GM23338 (cell line): ENCODE measurements around the gene DMRTB1. TPM values are rescaled to one million over a fixed set of nuclear protein-coding genes. Genes with fewer than 3 reads are reported as not detected.

Experiments
- ATAC-seq: fragments of 200-7000 bp; cut with Tn5 transposase; 3 replicates; pipeline ENCODE4 v1.9.1; 2020
- DNase-seq: peaks from one replicate; pipeline ENCODE4 v3.0.0-alpha.2; 2015; ENCODE audit warnings: low spot score
- H2AFZ ChIP-seq: fragments of 200-600 bp; sonication (generic); 2 replicates; pipeline ENCODE4 v1.8.0; 2016; ENCODE audit warnings: antibody characterized with exemption, mild to moderate bottlenecking, moderate library complexity
- H3F3A ChIP-seq: fragments of 200-600 bp; sonication (generic); replicated peaks from 2 replicates; pipeline ENCODE4 v1.8.0; 2017; ENCODE audit warnings: antibody characterized with exemption, mixed run types, low read depth
- H3K27ac ChIP-seq: fragments of 200-600 bp; sonication (generic); 2 replicates; pipeline ENCODE4 v1.6.1; 2016; ENCODE audit warnings: low read depth
- H3K27me3 ChIP-seq: fragments of 200-600 bp; sonication (generic); 2 replicates; pipeline ENCODE4 v1.8.0; 2016; ENCODE audit warnings: mild to moderate bottlenecking, mixed run types, moderate library complexity; ENCODE audit not compliant: insufficient read depth
- H3K36me3 ChIP-seq: fragments of 200-600 bp; sonication (generic); 2 replicates; pipeline ENCODE4 v1.8.0; 2016; ENCODE audit warnings: mild to moderate bottlenecking; ENCODE audit not compliant: insufficient read depth
- H3K4me1 ChIP-seq: fragments of 200-600 bp; sonication (generic); 2 replicates; pipeline ENCODE4 v1.8.0; 2016; ENCODE audit warnings: mild to moderate bottlenecking, moderate library complexity; ENCODE audit not compliant: insufficient read depth
- H3K4me2 ChIP-seq: fragments of 200-600 bp; sonication (generic); 2 replicates; pipeline ENCODE4 v1.7.1; 2017; ENCODE audit warnings: mixed run types
- H3K4me3 ChIP-seq: fragments of 200-600 bp; sonication (generic); 2 replicates; pipeline ENCODE4 v1.6.1; 2016; ENCODE audit warnings: mixed run types
- H3K79me2 ChIP-seq: fragments of 200-600 bp; sonication (generic); replicated peaks from 2 replicates; pipeline ENCODE4 v1.8.0; 2017; ENCODE audit warnings: mild to moderate bottlenecking; ENCODE audit not compliant: insufficient read depth
- H3K9me2 ChIP-seq: fragments of 200-600 bp; sonication (generic); 2 replicates; pipeline ENCODE4 v1.8.0; 2017; ENCODE audit not compliant: insufficient read depth
- H4K20me1 ChIP-seq: fragments of 200-600 bp; sonication (generic); replicated peaks from 2 replicates; pipeline ENCODE4 v1.8.0; 2017; ENCODE audit warnings: mild to moderate bottlenecking; ENCODE audit not compliant: insufficient read depth
- H3K27ac Mint-ChIP-seq: 2 replicates; pipeline ENCODE4 v1.8.0; 2020; ENCODE audit warnings: inconsistent platforms, mild to moderate bottlenecking, moderate library complexity, mixed read lengths
- H3K27me3 Mint-ChIP-seq: 3 replicates; pipeline ENCODE4 v1.8.0; 2022; ENCODE audit warnings: low read depth, mild to moderate bottlenecking, moderate library complexity, mixed read lengths, inconsistent platforms; ENCODE audit not compliant: insufficient read depth, poor library complexity
- H3K36me3 Mint-ChIP-seq: 3 replicates; pipeline ENCODE4 v1.8.0; 2021; ENCODE audit warnings: low read depth, mild to moderate bottlenecking, inconsistent platforms, moderate library complexity, mixed read lengths
- H3K4me1 Mint-ChIP-seq: 3 replicates; pipeline ENCODE4 v1.8.0; 2020; ENCODE audit warnings: mild to moderate bottlenecking, inconsistent platforms, mixed read lengths
- H3K4me3 Mint-ChIP-seq: 3 replicates; pipeline ENCODE4 v1.8.0; 2021; ENCODE audit warnings: moderate library complexity, mild to moderate bottlenecking, inconsistent platforms, mixed read lengths
- H3K9me3 Mint-ChIP-seq: 3 replicates; pipeline ENCODE4 v1.8.0; 2020; ENCODE audit warnings: moderate library complexity, mild to moderate bottlenecking, inconsistent platforms, mixed read lengths
- CREB1 ChIP-seq: fragments of 250-450 bp; sonication (Bioruptor Pico); IDR thresholded peaks from 2 replicates; pipeline ENCODE4 v1.5.0; 2020; ENCODE audit warnings: low read depth, mild to moderate bottlenecking, moderate library complexity
- EZH2phosphoT487 ChIP-seq: fragments of 200-600 bp; sonication (generic); IDR thresholded peaks from one replicate; pipeline ENCODE4 v1.8.1; 2018; ENCODE audit warnings: antibody characterized with exemption; ENCODE audit not compliant: unreplicated experiment
- NANOG ChIP-seq: IDR thresholded peaks from 2 replicates; pipeline ENCODE4 v1.6.1; 2016; ENCODE audit warnings: antibody characterized with exemption, borderline replicate concordance
- POLR2AphosphoS5 ChIP-seq: IDR thresholded peaks from 2 replicates; pipeline ENCODE4 v1.6.1; 2016; ENCODE audit warnings: antibody characterized with exemption, low read depth
- polyA plus RNA-seq: library from polyadenylated mRNA; unstranded; fragments of >200 nt; fragmentation: Nextera tagmentation; extraction: Ambion mirVana; gene quantifications from 2 replicates; pipeline ENCODE4 v1.2.1, GENCODE V29; 2016
- total RNA-seq: library from RNA; depleted of rRNA; stranded (reverse); fragments of >200 nt; shearing (Covaris generic); gene quantifications from 2 replicates; pipeline ENCODE4 v1.2.3, GENCODE V29; 2014
- TF ChIP-seq, protein P1 (sequence below): fragments of 250-450 bp; sonication (Bioruptor Pico); IDR thresholded peaks from 2 replicates; pipeline ENCODE4 v1.5.0; 2020; ENCODE audit warnings: mild to moderate bottlenecking, moderate library complexity
- TF ChIP-seq, protein P2 (sequence below): IDR thresholded peaks from one replicate; pipeline ENCODE4 v1.6.1; 2018; ENCODE audit warnings: antibody characterized with exemption; ENCODE audit not compliant: unreplicated experiment

DMRTB1 gene
- total and polyA plus RNA-seq, 2 experiments from 2014 or later: 0.27 to 1.2 TPM

GRCh38 chr1:53505401-53505800, 46.2 kb downstream of the DMRTB1 start (continued):
- TF ChIP-seq, protein P1, sequence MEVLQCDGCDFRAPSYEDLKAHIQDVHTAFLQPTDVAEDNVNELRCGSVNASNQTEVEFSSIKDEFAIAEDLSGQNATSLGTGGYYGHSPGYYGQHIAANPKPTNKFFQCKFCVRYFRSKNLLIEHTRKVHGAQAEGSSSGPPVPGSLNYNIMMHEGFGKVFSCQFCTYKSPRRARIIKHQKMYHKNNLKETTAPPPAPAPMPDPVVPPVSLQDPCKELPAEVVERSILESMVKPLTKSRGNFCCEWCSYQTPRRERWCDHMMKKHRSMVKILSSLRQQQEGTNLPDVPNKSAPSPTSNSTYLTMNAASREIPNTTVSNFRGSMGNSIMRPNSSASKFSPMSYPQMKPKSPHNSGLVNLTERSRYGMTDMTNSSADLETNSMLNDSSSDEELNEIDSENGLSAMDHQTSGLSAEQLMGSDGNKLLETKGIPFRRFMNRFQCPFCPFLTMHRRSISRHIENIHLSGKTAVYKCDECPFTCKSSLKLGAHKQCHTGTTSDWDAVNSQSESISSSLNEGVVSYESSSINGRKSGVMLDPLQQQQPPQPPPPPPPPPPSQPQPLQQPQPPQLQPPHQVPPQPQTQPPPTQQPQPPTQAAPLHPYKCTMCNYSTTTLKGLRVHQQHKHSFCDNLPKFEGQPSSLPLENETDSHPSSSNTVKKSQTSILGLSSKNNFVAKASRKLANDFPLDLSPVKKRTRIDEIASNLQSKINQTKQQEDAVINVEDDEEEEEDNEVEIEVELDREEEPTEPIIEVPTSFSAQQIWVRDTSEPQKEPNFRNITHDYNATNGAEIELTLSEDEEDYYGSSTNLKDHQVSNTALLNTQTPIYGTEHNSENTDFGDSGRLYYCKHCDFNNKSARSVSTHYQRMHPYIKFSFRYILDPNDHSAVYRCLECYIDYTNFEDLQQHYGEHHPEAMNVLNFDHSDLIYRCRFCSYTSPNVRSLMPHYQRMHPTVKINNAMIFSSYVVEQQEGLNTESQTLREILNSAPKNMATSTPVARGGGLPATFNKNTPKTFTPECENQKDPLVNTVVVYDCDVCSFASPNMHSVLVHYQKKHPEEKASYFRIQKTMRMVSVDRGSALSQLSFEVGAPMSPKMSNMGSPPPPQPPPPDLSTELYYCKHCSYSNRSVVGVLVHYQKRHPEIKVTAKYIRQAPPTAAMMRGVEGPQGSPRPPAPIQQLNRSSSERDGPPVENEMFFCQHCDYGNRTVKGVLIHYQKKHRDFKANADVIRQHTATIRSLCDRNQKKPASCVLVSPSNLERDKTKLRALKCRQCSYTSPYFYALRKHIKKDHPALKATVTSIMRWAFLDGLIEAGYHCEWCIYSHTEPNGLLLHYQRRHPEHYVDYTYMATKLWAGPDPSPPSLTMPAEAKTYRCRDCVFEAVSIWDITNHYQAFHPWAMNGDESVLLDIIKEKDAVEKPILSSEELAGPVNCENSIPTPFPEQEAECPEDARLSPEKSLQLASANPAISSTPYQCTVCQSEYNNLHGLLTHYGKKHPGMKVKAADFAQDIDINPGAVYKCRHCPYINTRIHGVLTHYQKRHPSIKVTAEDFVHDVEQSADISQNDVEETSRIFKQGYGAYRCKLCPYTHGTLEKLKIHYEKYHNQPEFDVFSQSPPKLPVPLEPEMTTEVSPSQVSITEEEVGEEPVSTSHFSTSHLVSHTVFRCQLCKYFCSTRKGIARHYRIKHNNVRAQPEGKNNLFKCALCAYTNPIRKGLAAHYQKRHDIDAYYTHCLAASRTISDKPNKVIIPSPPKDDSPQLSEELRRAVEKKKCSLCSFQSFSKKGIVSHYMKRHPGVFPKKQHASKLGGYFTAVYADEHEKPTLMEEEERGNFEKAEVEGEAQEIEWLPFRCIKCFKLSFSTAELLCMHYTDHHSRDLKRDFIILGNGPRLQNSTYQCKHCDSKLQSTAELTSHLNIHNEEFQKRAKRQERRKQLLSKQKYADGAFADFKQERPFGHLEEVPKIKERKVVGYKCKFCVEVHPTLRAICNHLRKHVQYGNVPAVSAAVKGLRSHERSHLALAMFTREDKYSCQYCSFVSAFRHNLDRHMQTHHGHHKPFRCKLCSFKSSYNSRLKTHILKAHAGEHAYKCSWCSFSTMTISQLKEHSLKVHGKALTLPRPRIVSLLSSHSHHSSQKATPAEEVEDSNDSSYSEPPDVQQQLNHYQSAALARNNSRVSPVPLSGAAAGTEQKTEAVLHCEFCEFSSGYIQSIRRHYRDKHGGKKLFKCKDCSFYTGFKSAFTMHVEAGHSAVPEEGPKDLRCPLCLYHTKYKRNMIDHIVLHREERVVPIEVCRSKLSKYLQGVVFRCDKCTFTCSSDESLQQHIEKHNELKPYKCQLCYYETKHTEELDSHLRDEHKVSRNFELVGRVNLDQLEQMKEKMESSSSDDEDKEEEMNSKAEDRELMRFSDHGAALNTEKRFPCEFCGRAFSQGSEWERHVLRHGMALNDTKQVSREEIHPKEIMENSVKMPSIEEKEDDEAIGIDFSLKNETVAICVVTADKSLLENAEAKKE: no peak
- TF ChIP-seq EZH2phosphoT487: no peak
- TF ChIP-seq CREB1 (CRISPR knock-in tag): no peak
- TF ChIP-seq, protein P2, sequence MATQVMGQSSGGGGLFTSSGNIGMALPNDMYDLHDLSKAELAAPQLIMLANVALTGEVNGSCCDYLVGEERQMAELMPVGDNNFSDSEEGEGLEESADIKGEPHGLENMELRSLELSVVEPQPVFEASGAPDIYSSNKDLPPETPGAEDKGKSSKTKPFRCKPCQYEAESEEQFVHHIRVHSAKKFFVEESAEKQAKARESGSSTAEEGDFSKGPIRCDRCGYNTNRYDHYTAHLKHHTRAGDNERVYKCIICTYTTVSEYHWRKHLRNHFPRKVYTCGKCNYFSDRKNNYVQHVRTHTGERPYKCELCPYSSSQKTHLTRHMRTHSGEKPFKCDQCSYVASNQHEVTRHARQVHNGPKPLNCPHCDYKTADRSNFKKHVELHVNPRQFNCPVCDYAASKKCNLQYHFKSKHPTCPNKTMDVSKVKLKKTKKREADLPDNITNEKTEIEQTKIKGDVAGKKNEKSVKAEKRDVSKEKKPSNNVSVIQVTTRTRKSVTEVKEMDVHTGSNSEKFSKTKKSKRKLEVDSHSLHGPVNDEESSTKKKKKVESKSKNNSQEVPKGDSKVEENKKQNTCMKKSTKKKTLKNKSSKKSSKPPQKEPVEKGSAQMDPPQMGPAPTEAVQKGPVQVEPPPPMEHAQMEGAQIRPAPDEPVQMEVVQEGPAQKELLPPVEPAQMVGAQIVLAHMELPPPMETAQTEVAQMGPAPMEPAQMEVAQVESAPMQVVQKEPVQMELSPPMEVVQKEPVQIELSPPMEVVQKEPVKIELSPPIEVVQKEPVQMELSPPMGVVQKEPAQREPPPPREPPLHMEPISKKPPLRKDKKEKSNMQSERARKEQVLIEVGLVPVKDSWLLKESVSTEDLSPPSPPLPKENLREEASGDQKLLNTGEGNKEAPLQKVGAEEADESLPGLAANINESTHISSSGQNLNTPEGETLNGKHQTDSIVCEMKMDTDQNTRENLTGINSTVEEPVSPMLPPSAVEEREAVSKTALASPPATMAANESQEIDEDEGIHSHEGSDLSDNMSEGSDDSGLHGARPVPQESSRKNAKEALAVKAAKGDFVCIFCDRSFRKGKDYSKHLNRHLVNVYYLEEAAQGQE: no peak
- TF ChIP-seq POLR2AphosphoS5: no peak
- no peak for TF ChIP-seq NANOG

DNA sequence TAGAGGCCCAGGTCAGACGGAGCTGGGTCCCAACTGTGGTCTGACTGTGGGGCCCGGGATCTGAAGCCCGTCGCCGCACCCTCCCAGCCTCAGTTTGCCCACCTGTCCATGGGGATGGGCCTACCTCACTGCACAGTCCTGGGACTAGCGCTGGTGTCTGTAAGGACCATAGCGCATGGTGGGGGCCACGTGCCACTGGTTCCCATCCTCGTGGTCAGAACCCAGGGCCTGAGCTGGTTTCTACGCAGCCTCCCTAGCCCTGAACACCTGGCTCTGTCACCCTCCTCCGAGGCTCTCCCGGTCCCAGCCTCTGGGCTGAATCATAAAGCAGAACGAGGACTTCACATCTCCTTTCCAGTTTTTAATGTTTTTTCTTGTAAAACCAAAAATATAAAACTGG, 46.7 kb downstream of the DMRTB1 start:
- Mint-ChIP-seq H3K27ac (no peak overlapping the region), H3K36me3 (no peaks in the 10 kb centered on the region; the same call in 2 of the 3 replicates), H3K4me3 (no peak overlapping the region), H3K27me3 (peaks cover 10% of the 10 kb centered on the region), H3K9me3 (no peaks in the 10 kb centered on the region; the same call in 2 of the 3 replicates), H3K4me1 (peaks cover 25% of the 10 kb centered on the region)
- H3K79me2 ChIP-seq: no peaks in the 10 kb centered on the region
- H3K36me3 ChIP-seq: no peaks in the 10 kb centered on the region
- H2AFZ ChIP-seq: no peak overlapping the region
- H3K4me3 ChIP-seq: no peak overlapping the region
- no peak for ATAC-seq
- no peak for DNase-seq
- H3F3A ChIP-seq: no peaks in the 10 kb centered on the region
- no peak overlapping the region for H3K4me2 ChIP-seq
- no peak for TF ChIP-seq NANOG
- no peaks in the 10 kb centered on the region for H3K9me2 ChIP-seq
- H3K27ac ChIP-seq: no peak overlapping the region
- no peaks in the 10 kb centered on the region for H4K20me1 ChIP-seq
- no peaks in the 10 kb centered on the region for H3K27me3 ChIP-seq
- H3K4me1 ChIP-seq: peaks cover 5% of the 10 kb centered on the region; the same call in 1 of the 2 replicates
